Measurements from ENCODE around the gene SEL1L3. TPM values are rescaled to one million over a fixed set of nuclear protein-coding genes. Genes with fewer than 3 reads are reported as not detected.

SEL1L3 gene
- total and polyA plus RNA-seq, 2 donors from 2014 or later, result 8.2 to 60.3 TPM

DNA sequence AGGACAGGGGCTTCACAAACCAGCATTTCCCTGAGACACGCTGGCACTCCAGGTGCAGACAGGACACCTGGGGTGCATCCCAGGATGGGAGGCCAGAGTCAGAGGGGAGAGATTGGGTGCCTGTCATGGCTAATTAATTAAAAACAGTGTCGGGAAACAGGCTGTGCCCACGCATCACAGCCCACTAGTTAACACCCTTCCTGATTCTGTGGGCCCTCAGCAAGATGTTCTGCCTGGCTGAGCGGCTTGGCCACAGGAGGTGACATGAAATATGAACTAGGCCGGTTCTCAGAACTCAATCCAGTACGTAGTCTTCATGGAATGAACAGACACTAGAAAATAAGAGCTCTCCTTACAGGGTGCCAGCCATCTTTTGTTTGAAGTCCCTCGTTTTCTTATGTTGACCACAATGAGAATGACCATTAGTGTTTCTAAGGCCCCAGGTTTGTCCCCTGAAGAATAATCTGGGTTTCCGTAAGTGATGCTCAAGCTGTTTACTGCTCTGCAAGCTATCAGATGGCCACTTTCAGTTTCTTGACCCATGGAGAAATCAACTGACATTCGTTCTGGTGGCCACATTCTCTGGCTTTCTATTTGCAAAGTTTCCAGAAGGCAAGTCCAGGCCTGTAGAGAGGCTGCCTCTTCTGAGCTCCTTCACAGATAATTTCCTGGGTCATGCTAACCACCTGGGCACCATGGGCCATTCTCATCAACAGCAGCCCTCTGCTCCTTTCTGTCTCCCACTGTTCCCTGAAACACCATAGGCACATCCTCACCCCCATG, 134.9 kb downstream of the SEL1L3 start:
- H3K4me1 ChIP-seq (ENCODE audit: control insufficient read depth in 2 of 3, insufficient read depth in 2 of 3, low read depth in 1 of 3, low read length in 3 of 3), result no peaks in the 10 kb centered on the region
- no peak for TF ChIP-seq CTCF (IDR thresholded peaks at IDR 0.05; ENCODE audit: borderline replicate concordance, extremely low read depth, insufficient read depth)
- intact Hi-C loops (cut with DNase I), result no loop called here
- no peak overlapping the region for H3K9ac ChIP-seq (ENCODE audit: low read length in 3 of 3)
- H3K36me3 ChIP-seq (ENCODE audit: control insufficient read depth in 2 of 3, insufficient read depth in 3 of 3, low read length in 3 of 3), result no peaks in the 10 kb centered on the region
- FAIRE-seq (no peak), DNase-seq (peak in 4 of 5 donors; percentile 60 to 78 (median 70))
- no peaks in the 10 kb centered on the region for H3K9me3 ChIP-seq (ENCODE audit: control insufficient read depth in 2 of 3, insufficient read depth in 1 of 3, low read length in 3 of 3)
- no peak overlapping the region for H3K4me3 ChIP-seq (ENCODE audit: low read length in 3 of 3)
- H3K27me3 ChIP-seq (ENCODE audit: control insufficient read depth, insufficient read depth, low read length), result no peaks in the 10 kb centered on the region
- H3K27ac ChIP-seq (ENCODE audit: low read depth in 2 of 2, low read length in 2 of 2), result no peak overlapping the region

DNA sequence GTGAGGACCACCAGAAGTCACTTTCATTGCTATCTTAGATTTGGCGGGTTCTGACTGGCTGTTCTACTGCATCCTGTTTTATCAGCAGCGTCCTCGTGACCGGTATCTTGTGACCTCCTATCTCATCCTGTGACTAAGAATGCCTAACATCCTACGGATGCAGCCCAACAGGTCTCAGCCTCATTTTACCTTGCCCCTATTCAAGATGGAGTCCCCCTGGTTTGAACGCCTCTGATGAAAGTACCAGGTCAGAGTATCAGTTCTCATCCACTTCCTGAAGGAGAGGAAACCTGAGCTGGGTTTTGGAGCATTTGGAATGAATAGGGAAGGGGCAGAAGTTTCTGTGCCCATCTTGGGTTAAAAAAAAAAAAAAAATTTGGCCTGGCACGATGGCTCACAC, 136.9 kb downstream of the SEL1L3 start:
- Histone ChIP-seq H3K9ac (ENCODE audit: low read length in 3 of 3) (no peak overlapping the region), H3K27me3 (ENCODE audit: control insufficient read depth, insufficient read depth, low read length) (no peaks in the 10 kb centered on the region), H3K4me1 (ENCODE audit: control insufficient read depth in 2 of 3, insufficient read depth in 2 of 3, low read depth in 1 of 3, low read length in 3 of 3) (no peaks in the 10 kb centered on the region), H3K27ac (ENCODE audit: low read depth in 2 of 2, low read length in 2 of 2) (no peak overlapping the region), H3K4me3 (ENCODE audit: low read length in 3 of 3) (no peak overlapping the region), H3K9me3 (ENCODE audit: control insufficient read depth in 2 of 3, insufficient read depth in 1 of 3, low read length in 3 of 3) (no peaks in the 10 kb centered on the region), H3K36me3 (ENCODE audit: control insufficient read depth in 2 of 3, insufficient read depth in 3 of 3, low read length in 3 of 3) (no peaks in the 10 kb centered on the region)
- DNase-seq (no peak), FAIRE-seq (no peak)
- TF ChIP-seq CTCF (IDR thresholded peaks at IDR 0.05; ENCODE audit: borderline replicate concordance, extremely low read depth, insufficient read depth), result no peak
- intact Hi-C loops (cut with DNase I), result no loop called here

DNA sequence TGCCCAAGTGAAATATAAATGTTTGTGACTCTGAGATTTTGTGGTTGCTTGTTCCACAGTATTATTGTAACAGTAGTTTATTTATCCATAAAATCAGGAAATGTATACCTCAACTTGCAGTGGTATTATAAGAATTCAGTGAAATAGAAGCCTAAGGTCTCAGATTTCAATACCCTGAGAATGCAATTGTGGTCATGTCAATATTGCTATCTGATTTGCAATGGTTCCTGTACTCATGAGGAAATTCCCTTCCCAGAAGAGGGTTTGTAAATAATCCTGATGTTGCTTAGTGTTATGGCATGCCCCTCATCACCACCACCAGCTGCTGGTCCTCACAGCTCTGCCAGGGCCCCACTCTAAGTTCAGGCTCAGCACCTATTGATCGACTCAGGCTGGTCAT, 139.4 kb downstream of the SEL1L3 start:
- FAIRE-seq (no peak), DNase-seq (no peak)
- H3K4me3 ChIP-seq (ENCODE audit: low read length in 3 of 3), result no peak overlapping the region

More for the DNA sequence above, 139.4 kb downstream of the SEL1L3 start:
- TF ChIP-seq CTCF (IDR thresholded peaks at IDR 0.05; ENCODE audit: borderline replicate concordance, extremely low read depth, insufficient read depth), result no peak
- Histone ChIP-seq H3K4me1 (ENCODE audit: control insufficient read depth in 2 of 3, insufficient read depth in 2 of 3, low read depth in 1 of 3, low read length in 3 of 3) (no peaks in the 10 kb centered on the region), H3K9me3 (ENCODE audit: control insufficient read depth in 2 of 3, insufficient read depth in 1 of 3, low read length in 3 of 3) (no peaks in the 10 kb centered on the region), H3K36me3 (ENCODE audit: control insufficient read depth in 2 of 3, insufficient read depth in 3 of 3, low read length in 3 of 3) (no peaks in the 10 kb centered on the region), H3K27ac (ENCODE audit: low read depth in 2 of 2, low read length in 2 of 2) (no peak overlapping the region), H3K9ac (ENCODE audit: low read length in 3 of 3) (no peak overlapping the region), H3K27me3 (ENCODE audit: control insufficient read depth, insufficient read depth, low read length) (no peaks in the 10 kb centered on the region)
- intact Hi-C loops (cut with DNase I), result no loop called here

Data from kidney (tissue), 14 donors.